Astrocyte of the spinal cord (primary cell): ENCODE data around the gene AIPL1.

Source experiments
- DNase-seq: peaks from one replicate; pipeline ENCODE4 v3.0.0; 2011; ENCODE audit warnings: low read depth, low spot score
- H3K4me3 ChIP-seq: 2 replicates; pipeline ENCODE4 v1.5.1; 2011; ENCODE audit warnings: low read depth, mild to moderate bottlenecking, low read length, moderate library complexity
- in situ Hi-C: cut with HindIII; loops from 2 replicates; pipeline ENCODE4 v1.10.0; 2017; ENCODE audit warnings: low sequenced_read_pairs
- TF ChIP-seq, protein P1 (sequence below): IDR thresholded peaks from 2 replicates; pipeline ENCODE4 v1.5.1; 2012; ENCODE audit warnings: low read depth, mild to moderate bottlenecking, low read length, inconsistent platforms

Gene AIPL1

DNA sequence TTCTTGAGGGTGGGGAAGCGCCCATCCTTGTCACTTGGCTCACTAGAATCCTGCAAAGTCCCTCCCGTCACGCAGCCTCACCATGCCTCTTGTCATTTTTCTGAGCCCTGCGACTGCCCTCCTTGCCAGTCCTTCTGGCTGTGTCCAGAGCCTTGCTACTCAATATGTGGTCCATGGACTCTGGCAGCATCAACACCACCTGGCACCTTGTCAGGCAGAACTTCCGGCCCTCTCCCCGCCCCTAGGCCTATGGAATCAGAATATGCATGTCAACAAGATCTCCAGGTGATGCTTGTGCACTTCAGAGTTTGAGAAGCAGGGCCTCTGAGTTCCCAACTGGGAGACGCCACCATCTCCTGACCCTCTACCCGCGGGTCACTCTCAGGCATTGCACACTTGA lies 21.4 kb upstream of the AIPL1 start:
- in situ Hi-C loops: no loop called here
- no peak for DNase-seq
- TF ChIP-seq, protein P1, sequence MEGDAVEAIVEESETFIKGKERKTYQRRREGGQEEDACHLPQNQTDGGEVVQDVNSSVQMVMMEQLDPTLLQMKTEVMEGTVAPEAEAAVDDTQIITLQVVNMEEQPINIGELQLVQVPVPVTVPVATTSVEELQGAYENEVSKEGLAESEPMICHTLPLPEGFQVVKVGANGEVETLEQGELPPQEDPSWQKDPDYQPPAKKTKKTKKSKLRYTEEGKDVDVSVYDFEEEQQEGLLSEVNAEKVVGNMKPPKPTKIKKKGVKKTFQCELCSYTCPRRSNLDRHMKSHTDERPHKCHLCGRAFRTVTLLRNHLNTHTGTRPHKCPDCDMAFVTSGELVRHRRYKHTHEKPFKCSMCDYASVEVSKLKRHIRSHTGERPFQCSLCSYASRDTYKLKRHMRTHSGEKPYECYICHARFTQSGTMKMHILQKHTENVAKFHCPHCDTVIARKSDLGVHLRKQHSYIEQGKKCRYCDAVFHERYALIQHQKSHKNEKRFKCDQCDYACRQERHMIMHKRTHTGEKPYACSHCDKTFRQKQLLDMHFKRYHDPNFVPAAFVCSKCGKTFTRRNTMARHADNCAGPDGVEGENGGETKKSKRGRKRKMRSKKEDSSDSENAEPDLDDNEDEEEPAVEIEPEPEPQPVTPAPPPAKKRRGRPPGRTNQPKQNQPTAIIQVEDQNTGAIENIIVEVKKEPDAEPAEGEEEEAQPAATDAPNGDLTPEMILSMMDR: no peak
- H3K4me3 ChIP-seq: no peak overlapping the region

GRCh38 chr17:6455321-6455705 lies 20.4 kb upstream of the AIPL1 start:
- no peak overlapping the region for H3K4me3 ChIP-seq
- in situ Hi-C loops: no loop called here
- no peak for DNase-seq
- TF ChIP-seq, protein P1: no peak

DNA sequence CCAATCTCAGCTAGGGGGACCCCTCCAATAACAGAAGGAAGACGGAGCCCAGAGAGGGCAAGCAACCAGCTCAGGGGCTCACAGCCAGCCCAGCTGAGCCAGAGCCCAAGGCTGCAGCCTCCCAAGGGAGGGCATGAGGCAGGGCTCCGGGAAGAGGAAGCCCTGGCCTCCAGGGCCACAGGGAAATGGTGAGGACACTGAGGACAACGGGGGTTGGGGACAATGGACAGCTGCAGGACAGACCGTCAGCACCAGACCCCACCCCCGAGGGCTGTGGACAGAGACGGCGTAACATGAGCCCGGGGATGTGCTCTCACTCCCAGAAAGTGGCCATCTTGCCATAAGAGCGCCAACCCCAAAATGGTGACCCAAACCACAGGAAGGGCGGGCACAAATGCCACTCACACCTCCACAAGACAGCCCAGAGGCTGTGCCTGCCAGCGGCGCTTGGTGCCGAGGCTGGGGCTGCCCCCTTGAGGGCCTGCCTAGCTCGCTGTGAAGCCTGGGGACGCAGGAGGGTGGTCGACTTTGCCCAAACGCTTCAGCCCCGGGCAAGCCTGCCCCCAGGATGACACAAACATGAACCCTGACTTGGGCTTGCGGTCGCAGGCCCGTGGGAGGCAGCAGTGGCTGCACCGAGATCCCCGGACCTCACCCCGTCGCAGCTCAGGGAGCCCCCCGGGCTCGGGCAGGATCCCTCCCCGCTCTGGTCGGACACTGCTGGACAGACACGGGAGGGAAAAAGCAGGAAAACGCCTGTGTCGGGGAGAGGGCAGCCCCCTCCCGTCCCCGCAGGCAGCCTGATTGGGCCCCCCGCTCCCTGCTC lies 19.8 kb upstream of the AIPL1 start:
- TF ChIP-seq, protein P1: no peak
- in situ Hi-C loops: no loop called here
- H3K4me3 ChIP-seq: no peak overlapping the region
- DNase-seq: no peak

- TF ChIP-seq, protein P1: no peak
- in situ Hi-C loops: no loop called here
- no peak for DNase-seq
- no peak overlapping the region for H3K4me3 ChIP-seq
Observed at GRCh38 chr17:6453279-6454024, 18.5 kb upstream of the AIPL1 start.

DNA sequence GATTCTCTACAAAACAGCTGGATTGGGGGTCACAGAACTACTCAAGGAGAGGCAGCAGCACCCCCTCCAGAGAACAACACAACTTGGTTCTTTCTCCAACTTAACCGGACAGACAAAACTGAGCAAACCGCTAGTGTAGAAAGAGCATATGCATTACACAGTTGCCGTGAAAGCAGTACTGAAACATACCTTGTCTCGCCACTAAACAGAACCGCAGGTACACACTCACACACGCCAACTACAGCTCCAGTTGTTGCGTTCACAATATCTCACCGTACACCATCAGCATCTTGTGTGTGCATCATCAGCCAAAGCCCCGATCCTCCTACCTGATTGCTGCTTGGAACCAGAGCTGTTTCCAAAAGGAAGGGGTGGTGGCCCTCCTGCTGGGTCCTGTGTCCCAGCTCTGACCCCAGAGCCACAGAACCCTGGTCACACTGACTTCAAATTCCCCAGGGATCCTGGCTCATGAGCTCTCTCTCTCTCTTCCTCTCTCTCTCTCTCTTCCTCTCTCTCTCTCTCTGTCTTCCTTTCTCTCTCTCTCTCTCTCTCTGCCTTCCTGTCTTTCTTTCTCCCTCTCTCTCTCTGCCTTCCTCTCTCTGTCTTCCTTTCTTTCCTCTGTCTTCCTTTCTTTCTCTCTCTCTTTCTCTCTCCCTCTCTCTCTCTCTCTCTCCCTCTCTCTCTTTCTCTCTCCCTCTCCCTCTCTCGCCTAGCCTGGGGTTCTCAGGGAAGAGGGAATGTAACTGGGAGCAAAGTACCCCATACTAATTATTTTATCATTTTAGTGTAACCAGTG lies 17.7 kb upstream of the AIPL1 start:
- in situ Hi-C loops: no loop called here
- DNase-seq: no peak
- TF ChIP-seq, protein P1: no peak
- no peak overlapping the region for H3K4me3 ChIP-seq
